Measurements from ENCODE around the gene GPR84. TPM values are rescaled to one million over a fixed set of nuclear protein-coding genes. Genes with fewer than 3 reads are reported as not detected.
A peak's percentile ranks its signal among the peaks of the same experiment; 100 is the strongest.

Gene GPR84
- total RNA-seq, 2 donors from 2014 or later = 0.57 to 0.99 TPM

GRCh38 chr12:54398995-54399793 lies 34.9 kb upstream of the GPR84 start:
- ATAC-seq (peak; percentile 96), DNase-seq (peak; percentile 66 to 89 (median 74))
- Mint-ChIP-seq H3K4me3 (no peak overlapping the region), H3K27ac (peak overlapping the region; percentile 60), H3K27me3 (no peaks in the 10 kb centered on the region), H3K4me1 (peaks cover 15% of the 10 kb centered on the region), H3K36me3 (ENCODE audit: low read depth) (peaks cover 11% of the 10 kb centered on the region)
- H3K9me3 ChIP-seq (ENCODE audit: control insufficient read depth, low read length, poor library complexity, severe bottlenecking) = no peaks in the 10 kb centered on the region

- ATAC-seq (no peak), DNase-seq (no peak)
- Mint-ChIP-seq H3K36me3 (ENCODE audit: low read depth) (peaks cover 8% of the 10 kb centered on the region), H3K4me1 (peaks cover 23% of the 10 kb centered on the region), H3K27me3 (no peaks in the 10 kb centered on the region), H3K27ac (peak overlapping the region; percentile 63), H3K4me3 (no peak overlapping the region)
- H3K9me3 ChIP-seq (ENCODE audit: control insufficient read depth, low read length, poor library complexity, severe bottlenecking) = no peaks in the 10 kb centered on the region
Measured at GRCh38 chr12:54398218-54398617, 33.9 kb upstream of the GPR84 start.

GRCh38 chr12:54397157-54397556 lies 32.9 kb upstream of the GPR84 start:
- Mint-ChIP-seq H3K27ac (no peak overlapping the region), H3K36me3 (ENCODE audit: low read depth) (peaks cover 8% of the 10 kb centered on the region), H3K4me1 (peaks cover 25% of the 10 kb centered on the region), H3K4me3 (no peak overlapping the region), H3K27me3 (no peaks in the 10 kb centered on the region)
- H3K9me3 ChIP-seq (ENCODE audit: control insufficient read depth, low read length, poor library complexity, severe bottlenecking) = no peaks in the 10 kb centered on the region
- ATAC-seq (no peak), DNase-seq (no peak)

- H3K9me3 ChIP-seq (ENCODE audit: control insufficient read depth, low read length, poor library complexity, severe bottlenecking) = no peaks in the 10 kb centered on the region
- Mint-ChIP-seq H3K36me3 (ENCODE audit: low read depth) (peaks cover 8% of the 10 kb centered on the region), H3K27ac (peak overlapping the region; percentile 47), H3K4me1 (peaks cover 30% of the 10 kb centered on the region), H3K27me3 (no peaks in the 10 kb centered on the region), H3K4me3 (no peak overlapping the region)
- DNase-seq (no peak), ATAC-seq (no peak)
Measured at GRCh38 chr12:54395545-54395944, 31.3 kb upstream of the GPR84 start.

DNA sequence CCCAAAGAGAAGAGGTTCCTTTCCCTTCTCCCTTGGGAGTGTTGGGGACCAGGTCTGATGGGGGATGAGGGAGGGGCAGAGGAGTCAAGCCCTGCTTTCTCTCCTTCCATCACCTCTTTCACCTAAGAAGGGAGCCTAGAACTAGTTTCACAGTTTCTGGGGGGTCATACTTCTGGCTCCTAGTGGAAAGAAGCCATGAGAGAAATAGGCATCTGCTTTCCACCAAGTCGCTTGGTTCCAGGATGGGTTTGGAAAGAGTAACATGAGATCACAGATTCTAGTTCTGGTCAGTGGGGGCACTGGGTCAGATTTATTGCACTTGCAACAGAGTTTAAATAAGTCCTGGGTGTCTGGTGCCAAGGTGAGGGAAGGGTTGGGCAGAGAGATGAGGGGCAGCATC lies 30.7 kb upstream of the GPR84 start:
- no peak overlapping the region for H3K4me3 Mint-ChIP-seq
- no peaks in the 10 kb centered on the region for H3K27me3 Mint-ChIP-seq
- peaks cover 28% of the 10 kb centered on the region for H3K4me1 Mint-ChIP-seq
- no peaks in the 10 kb centered on the region for H3K9me3 ChIP-seq (ENCODE audit: control insufficient read depth, low read length, poor library complexity, severe bottlenecking)
- peaks cover 6% of the 10 kb centered on the region for H3K36me3 Mint-ChIP-seq (ENCODE audit: low read depth)
- no peak overlapping the region for H3K27ac Mint-ChIP-seq
- ATAC-seq = no peak
- DNase-seq = no peak

- DNase-seq (no peak), ATAC-seq (peak; percentile 7)
- H3K9me3 ChIP-seq (ENCODE audit: control insufficient read depth, low read length, poor library complexity, severe bottlenecking) = no peaks in the 10 kb centered on the region
- peak overlapping the region; percentile 9 for H3K4me3 Mint-ChIP-seq
- peaks cover 5% of the 10 kb centered on the region for H3K36me3 Mint-ChIP-seq (ENCODE audit: low read depth)
- H3K27me3 Mint-ChIP-seq = no peaks in the 10 kb centered on the region
- H3K4me1 Mint-ChIP-seq = peaks cover 30% of the 10 kb centered on the region
- H3K27ac Mint-ChIP-seq = peak overlapping the region; percentile 14
Measured at GRCh38 chr12:54394281-54394719, 30.0 kb upstream of the GPR84 start.

DNA sequence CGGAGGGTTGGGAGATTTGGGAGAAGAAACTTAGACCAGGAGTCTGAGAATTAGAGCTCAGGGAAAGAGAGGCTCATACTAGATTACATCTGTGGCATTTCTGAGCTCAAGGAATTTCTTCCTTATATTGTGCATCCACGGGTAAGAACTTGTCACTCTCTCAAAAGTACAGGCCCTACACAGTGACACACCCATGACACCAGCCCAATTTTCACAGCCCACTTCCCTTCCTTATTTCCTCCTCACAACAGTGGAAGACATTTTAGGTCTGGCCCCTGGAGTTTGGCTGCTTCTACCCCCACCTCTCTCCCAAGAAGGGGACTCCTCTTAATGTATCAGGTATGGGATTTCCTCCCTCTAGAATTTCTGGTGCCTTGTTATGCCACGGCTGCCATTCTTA lies 29.5 kb upstream of the GPR84 start:
- ATAC-seq (no peak), DNase-seq (no peak)
- no peaks in the 10 kb centered on the region for H3K9me3 ChIP-seq (ENCODE audit: control insufficient read depth, low read length, poor library complexity, severe bottlenecking)
- Mint-ChIP-seq H3K27ac (peak overlapping the region; percentile 14), H3K36me3 (ENCODE audit: low read depth) (peaks cover 3% of the 10 kb centered on the region), H3K4me3 (peak overlapping the region; percentile 15), H3K27me3 (no peaks in the 10 kb centered on the region), H3K4me1 (peaks cover 27% of the 10 kb centered on the region)

GRCh38 chr12:54393207-54393609 lies 28.9 kb upstream of the GPR84 start:
- DNase-seq (no peak), ATAC-seq (no peak)
- Mint-ChIP-seq H3K36me3 (ENCODE audit: low read depth) (peaks cover 3% of the 10 kb centered on the region), H3K27me3 (no peaks in the 10 kb centered on the region), H3K4me1 (peaks cover 30% of the 10 kb centered on the region), H3K27ac (no peak overlapping the region), H3K4me3 (peak overlapping the region; percentile 15)
- no peaks in the 10 kb centered on the region for H3K9me3 ChIP-seq (ENCODE audit: control insufficient read depth, low read length, poor library complexity, severe bottlenecking)

DNA sequence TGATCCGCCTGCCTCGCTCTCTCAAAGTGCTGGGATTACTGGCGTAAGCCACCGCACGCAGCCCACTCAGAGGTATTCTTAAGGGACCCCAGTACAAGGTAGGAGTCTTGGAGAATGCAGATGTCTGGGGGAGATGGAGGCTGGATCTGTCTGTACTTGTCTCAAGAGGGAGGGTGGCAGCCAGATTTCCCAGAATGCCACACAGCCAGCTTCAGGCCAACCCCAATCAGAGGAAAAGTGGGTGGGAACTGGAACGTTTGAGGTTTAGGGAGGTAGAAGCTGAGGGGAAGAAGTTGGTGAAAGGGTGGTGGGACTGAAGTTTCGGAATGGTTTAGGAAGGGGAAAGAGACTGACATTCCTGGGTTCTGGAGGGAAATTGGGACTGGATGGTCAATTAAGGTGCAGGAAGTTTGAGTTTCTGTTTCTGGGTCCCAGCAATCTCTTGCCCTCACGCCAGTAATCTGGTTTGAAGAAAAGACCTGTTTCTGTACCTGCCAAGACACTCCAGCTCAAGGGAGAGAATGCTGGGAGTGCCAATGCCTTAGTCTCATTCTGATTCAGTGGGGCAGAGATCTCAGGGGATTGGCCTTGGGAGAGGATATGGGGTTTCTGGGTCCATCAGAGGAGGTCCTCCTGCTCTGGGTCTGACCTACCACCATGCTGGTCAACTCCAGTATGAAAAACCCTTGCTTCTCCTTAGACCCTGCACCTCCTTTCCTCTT lies 28.4 kb upstream of the GPR84 start:
- DNase-seq (no peak), ATAC-seq (no peak)
- H3K4me3 Mint-ChIP-seq = peak overlapping the region; percentile 9
- H3K36me3 Mint-ChIP-seq (ENCODE audit: low read depth) = peaks cover 3% of the 10 kb centered on the region
- H3K27ac Mint-ChIP-seq = no peak overlapping the region
- no peaks in the 10 kb centered on the region for H3K27me3 Mint-ChIP-seq
- H3K9me3 ChIP-seq (ENCODE audit: control insufficient read depth, low read length, poor library complexity, severe bottlenecking) = no peaks in the 10 kb centered on the region
- H3K4me1 Mint-ChIP-seq = peaks cover 32% of the 10 kb centered on the region

DNA sequence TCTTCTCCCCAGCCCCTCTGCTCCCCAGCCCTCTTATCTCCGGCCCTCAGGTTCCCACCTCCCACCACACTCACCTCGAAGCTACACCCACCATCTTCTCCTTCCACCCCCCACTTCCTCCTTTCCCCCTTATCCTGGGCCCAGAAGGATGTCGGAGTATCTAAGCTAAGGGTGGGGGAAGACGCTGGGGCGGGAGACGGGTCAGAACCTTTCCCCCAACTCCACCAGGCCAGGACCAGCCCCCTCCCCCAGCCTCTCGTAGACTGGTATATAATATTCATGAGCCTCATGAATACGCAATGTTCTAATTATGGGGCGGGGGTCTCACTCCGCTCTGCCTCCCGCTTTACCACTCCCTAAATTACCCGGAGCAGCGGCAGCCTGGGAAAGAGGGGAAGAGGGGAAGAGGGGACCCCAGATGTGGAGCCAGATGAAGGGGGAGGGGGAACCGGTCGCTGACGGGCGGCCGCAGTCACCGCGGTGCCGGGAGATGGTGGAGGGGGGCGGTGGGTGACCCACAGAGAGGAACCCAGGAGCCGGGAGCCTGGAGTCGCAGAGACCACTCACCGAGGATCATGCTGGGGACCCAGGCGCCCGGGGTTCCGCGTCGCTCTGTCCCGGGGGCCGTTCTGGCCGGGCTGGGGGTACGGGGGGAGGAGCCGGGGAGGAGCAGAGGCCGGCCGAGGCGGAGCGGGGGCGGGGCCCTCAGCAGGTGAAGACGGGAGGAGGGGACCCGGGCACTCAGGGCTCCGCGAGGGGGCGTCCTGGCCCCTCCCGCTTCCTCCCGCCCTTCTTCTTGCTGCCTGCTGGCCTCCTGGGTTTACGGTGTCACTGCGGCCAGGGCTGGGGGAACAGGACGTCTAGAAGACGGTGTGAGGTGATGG lies 26.6 kb upstream of the GPR84 start:
- Mint-ChIP-seq H3K4me3 (peak overlapping the region; percentile 87), H3K27me3 (no peaks in the 10 kb centered on the region), H3K4me1 (peaks cover 33% of the 10 kb centered on the region), H3K27ac (no peak overlapping the region), H3K36me3 (ENCODE audit: low read depth) (no peaks in the 10 kb centered on the region)
- H3K9me3 ChIP-seq (ENCODE audit: control insufficient read depth, low read length, poor library complexity, severe bottlenecking) = no peaks in the 10 kb centered on the region
- peak; percentile 45 to 72 (median 69) for DNase-seq
- ATAC-seq = peak; percentile 87

DNA sequence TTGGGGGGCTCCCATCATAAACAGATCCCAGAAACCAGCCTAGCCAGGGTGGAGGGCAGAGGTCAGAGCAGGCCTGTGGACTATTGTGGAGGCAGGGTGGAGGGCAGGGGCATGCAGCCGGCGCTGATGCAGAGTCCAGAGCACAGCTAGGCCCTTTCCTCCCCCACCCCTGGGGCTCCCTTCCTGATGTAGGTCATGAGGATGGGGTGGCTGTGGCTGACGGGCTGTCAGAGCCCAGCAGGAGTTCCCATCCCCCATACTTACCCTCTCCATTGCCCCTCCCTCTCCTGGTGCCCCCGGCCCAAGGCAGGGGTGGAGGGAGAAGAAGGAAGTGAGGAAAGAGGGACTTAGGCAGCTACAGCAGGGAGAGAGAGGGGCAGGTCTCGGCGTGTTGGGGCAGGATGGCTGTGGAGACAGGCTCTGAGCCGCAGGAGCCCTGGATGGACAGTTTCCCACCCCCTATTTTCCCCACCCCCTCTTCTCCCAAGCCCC lies 25.9 kb upstream of the GPR84 start:
- Mint-ChIP-seq H3K27ac (peak overlapping the region; percentile 84), H3K4me3 (peak overlapping the region; percentile 33), H3K36me3 (ENCODE audit: low read depth) (no peaks in the 10 kb centered on the region), H3K4me1 (peaks cover 33% of the 10 kb centered on the region), H3K27me3 (no peaks in the 10 kb centered on the region)
- no peak for DNase-seq
- ATAC-seq = no peak
- no peaks in the 10 kb centered on the region for H3K9me3 ChIP-seq (ENCODE audit: control insufficient read depth, low read length, poor library complexity, severe bottlenecking)

GRCh38 chr12:54389607-54390175 lies 25.4 kb upstream of the GPR84 start:
- Mint-ChIP-seq H3K4me3 (peak overlapping the region; percentile 72), H3K27me3 (no peaks in the 10 kb centered on the region), H3K4me1 (peaks cover 33% of the 10 kb centered on the region), H3K27ac (peak overlapping the region; percentile 84), H3K36me3 (ENCODE audit: low read depth) (no peaks in the 10 kb centered on the region)
- ATAC-seq (no peak), DNase-seq (no peak)
- no peaks in the 10 kb centered on the region for H3K9me3 ChIP-seq (ENCODE audit: control insufficient read depth, low read length, poor library complexity, severe bottlenecking)
